ENCODE measurements around the gene AHCYL2.

The AHCYL2 gene

DNA sequence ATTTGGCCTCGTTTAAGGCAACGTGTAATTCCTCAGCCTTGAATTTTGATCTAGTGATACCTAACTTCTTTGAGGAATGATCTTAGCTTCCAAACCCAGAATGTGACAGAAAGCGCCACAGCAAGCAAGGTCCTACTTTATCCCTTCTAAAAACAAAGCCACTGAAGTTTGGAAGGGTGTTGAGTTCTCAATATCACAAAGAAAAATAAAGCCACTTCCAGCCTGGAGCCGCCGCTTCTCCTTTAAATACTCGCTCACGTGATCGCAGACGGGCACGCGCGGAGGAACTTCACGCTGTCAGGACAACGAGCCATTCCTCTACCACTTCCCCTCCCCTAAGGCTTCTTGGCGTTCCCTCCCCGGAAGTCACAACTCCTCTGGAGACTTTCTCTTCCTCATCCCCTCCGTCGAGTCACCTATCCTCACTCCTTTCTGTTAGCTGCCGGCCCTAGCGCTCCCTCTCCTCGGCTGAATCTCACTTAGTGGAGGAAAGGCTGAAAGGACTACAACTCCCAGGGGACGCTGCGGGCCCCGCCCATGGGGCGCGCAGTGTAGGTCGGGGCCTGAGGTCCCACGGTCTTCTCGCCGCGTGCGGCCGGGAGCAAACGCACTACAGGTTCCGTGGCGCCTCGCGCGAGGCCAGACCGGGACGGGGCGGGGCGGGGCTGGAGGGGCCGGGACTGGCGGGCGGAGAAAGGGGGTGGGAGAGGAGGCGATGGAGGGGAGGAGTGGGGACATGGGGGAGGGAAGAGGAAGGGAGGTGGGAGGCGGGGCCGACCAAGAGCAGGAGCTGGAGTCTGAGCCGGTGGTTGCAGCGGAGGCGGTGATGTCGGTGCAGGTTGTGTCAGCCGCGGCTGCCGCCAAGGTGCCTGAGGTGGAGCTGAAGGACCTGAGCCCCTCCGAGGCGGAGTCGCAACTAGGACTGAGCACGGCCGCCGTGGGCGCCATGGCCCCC lies at the start of gene AHCYL2:
Gene AHCYL2, plus strand, starts transcription at position 780 of the 955 bp plus-strand sequence.
- peak; percentile 83 for DNase-seq (ENCODE audit: insufficient read length, low spot score)
- FAIRE-seq, result peak; percentile 95

DNA sequence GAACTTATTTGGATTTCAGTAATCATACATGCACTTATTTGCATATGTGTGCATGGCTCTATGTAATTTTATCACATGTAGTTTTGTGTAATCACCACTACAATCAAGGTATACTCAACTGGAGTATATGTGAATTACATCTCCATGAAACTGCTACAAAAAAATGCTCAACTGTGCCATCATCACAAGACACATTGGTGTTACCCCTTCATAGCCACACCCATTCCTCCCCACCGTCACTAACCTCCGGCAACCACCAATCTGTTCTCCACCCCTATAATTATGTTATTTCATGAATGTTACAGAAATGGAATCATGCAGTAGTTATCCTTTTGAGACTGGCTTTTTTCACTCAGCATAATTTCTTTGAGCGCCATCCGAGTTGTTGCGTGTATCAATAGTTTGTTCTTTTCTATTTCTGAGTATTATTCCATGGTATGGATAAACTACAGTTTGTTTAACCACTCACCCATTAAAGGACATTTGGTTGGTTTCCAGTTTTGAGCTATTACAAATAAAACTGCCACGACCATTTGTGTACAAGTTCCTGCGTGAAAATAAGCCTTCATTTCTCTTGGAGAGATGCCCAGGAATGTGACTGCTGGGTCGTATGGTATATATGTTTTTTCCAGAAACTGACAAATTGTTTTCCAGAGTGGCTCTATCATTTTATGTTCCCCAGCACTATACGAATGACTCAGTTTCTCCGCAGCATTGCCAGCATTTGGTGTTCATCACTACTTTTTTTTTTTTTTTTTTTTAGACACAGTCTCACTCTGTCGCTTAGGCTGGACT lies 47.7 kb upstream of the AHCYL2 start:
- no peak for FAIRE-seq
- DNase-seq (ENCODE audit: insufficient read length, low spot score), result no peak

- FAIRE-seq, result no peak
- DNase-seq (ENCODE audit: insufficient read length, low spot score), result no peak
Observed at GRCh38 chr7:129184981-129185670, 39.7 kb upstream of the AHCYL2 start.

DNA sequence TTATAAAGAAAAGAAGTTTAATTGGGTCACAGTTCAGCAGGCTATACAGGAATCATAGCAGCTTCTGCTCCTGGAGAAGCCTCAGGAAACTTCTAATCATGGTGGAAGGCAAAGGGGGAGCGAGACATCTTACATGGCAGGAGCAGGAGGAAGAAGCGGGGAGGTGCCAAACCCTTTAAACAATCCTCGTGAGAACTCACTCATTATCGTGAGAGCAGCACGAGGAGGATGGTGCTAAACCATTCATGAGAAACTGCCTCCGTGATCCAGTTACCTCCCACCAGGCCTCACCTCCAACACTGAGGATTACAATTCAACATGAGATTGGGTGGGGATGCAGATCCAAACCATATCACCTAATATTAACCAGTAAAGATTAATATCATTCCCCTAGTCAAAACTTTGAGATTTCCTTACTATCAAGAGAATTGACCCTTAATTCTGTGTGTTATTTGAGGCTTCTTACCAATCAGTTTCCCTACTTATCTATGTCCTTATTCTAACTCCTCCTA lies 38.0 kb upstream of the AHCYL2 start:
- FAIRE-seq (no peak), DNase-seq (ENCODE audit: insufficient read length, low spot score) (no peak)

DNA sequence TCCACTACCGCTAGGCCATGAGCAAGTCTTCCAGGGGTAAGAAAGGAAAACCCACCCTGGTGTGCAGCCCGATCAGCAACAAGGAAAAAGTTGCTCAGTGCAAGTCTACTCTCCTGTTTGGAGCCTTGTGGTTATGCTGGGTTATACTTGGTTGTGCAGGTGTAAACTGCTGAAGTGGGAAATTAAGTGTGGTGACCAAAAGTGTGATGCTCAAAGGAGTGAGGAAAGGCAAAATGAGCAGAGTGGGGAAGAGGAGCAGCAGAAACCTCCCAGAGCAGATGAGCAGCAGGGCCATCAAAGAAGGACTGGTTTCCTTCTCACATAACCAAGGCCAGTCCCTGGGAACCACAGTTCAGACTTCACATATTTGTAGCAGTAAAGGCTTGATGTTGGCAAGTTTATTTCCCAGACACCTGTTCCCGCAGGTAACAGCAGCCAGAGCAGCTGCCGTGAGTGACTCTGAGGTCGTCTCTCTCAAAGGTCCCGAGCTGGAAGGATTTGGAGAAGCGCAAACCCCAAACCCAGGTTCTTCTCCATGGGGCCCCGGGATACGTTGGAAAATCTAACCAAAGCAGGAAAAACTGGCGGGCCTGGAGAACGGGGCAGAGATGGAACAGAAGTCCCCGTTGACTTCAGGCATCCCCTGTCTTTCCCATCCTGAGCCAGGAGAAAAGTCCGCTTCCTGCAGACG lies 37.0 kb upstream of the AHCYL2 start:
- DNase-seq (ENCODE audit: insufficient read length, low spot score) (no peak), FAIRE-seq (peak; percentile 23)

DNA sequence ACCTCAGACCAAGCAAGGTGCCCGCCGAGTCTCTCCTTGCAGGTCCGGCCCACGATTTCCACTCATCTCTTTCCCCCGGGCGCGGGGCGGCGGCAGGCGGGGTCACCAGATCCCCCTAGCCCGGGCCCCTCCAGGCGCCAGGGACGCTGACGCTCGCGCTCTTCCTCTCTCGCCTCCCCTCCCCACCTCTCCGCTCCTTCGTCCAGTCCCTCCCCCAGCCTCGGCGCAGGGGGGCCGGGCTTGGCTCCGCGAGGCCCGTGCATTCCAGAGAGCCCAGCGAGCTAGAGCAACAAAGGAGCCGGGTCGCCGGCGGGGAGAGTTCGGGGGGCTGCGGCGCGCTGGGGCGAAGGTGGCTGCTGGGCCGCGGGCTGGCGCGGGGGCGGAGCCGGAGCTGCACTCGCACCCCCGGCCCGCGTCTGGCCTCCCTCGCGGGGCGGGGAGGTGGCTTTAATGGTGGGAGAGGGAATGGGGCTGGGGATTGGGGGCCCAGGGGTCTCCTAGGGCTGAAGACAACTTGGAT lies 36.4 kb upstream of the AHCYL2 start, which contains the start of gene SMO:
Gene SMO, plus strand, starts transcription at position 262 of the 520 bp plus-strand sequence. CDS start 519 bp downstream, outside the sequence.
- DNase-seq (ENCODE audit: insufficient read length, low spot score) (no peak), FAIRE-seq (no peak)

- DNase-seq (ENCODE audit: insufficient read length, low spot score), result no peak
- no peak for FAIRE-seq
Observed at GRCh38 chr7:129188892-129189660, 35.8 kb upstream of the AHCYL2 start.

GRCh38 chr7:129189661-129190310 lies 35.0 kb upstream of the AHCYL2 start:
- DNase-seq (ENCODE audit: insufficient read length, low spot score) (no peak), FAIRE-seq (no peak)

GRCh38 chr7:129191272-129191671 lies 33.6 kb upstream of the AHCYL2 start:
- DNase-seq (ENCODE audit: insufficient read length, low spot score) (no peak), FAIRE-seq (no peak)

GRCh38 chr7:129193892-129194291 lies 30.9 kb upstream of the AHCYL2 start:
- no peak for FAIRE-seq
- no peak for DNase-seq (ENCODE audit: insufficient read length, low spot score)

GRCh38 chr7:129197771-129198170 lies 27.1 kb upstream of the AHCYL2 start:
- FAIRE-seq (no peak), DNase-seq (ENCODE audit: insufficient read length, low spot score) (no peak)

DNA sequence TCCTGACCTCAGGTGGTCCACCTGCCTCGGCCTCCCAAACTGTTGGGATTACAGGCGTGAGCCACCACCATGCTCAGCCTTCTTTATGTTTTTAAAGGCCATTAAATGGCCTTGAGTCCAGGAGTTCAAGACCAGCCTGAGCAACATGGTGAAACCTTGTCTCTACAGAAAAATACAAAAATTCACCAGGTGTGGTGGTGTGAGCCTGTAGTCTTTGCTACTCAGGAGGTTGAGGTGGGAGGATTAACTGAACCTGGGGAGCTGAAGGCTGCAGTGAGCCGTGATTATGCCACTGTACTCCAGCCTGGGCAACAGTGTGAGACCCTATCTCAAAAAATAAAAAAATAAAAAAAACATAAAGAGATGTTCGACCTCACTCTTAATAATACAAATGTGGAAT lies 25.4 kb upstream of the AHCYL2 start:
- FAIRE-seq, result no peak
- DNase-seq (ENCODE audit: insufficient read length, low spot score), result no peak

GRCh38 chr7:129202058-129202777 lies 22.6 kb upstream of the AHCYL2 start:
- FAIRE-seq (no peak), DNase-seq (ENCODE audit: insufficient read length, low spot score) (no peak)

GRCh38 chr7:129203050-129203741 lies 21.6 kb upstream of the AHCYL2 start:
- DNase-seq (ENCODE audit: insufficient read length, low spot score), result no peak
- no peak for FAIRE-seq

DNA sequence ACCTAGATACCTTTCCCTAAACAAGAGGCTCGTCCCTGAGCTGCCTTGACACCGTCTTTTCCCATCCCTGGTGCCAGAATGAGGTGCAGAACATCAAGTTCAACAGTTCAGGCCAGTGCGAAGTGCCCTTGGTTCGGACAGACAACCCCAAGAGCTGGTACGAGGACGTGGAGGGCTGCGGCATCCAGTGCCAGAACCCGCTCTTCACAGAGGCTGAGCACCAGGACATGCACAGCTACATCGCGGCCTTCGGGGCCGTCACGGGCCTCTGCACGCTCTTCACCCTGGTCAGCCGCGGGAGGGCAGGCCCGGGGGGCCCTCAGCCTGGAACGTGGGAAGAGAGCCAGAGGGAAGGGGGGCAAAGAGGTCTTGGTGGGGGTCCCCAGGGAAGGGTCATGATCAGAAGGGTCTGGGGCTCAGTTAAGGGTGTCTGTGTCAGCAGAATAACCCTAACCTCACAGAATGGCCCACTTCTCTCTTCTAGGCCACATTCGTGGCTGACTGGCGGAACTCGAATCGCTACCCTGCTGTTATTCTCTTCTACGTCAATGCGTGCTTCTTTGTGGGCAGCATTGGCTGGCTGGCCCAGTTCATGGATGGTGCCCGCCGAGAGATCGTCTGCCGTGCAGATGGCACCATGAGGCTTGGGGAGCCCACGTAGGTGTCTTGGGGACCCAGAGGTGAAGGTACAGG lies 19.6 kb upstream of the AHCYL2 start:
- FAIRE-seq (no peak), DNase-seq (ENCODE audit: insufficient read length, low spot score) (no peak)

GRCh38 chr7:129205987-129206785 lies 18.6 kb upstream of the AHCYL2 start:
- DNase-seq (ENCODE audit: insufficient read length, low spot score) (no peak), FAIRE-seq (no peak)

Measured in GM19239 (cell line).